Caki2 (cell line): ENCODE results near the gene CASQ2. TPM values are rescaled to one million over a fixed set of nuclear protein-coding genes. Genes with fewer than 3 reads are reported as not detected.

Source experiments
- DNase-seq: peaks from one replicate; pipeline ENCODE4 v3.0.0-alpha.2; 2015; ENCODE audit warnings: low read depth
- in situ Hi-C: cut with HindIII; loops from 2 replicates; pipeline ENCODE4 v1.10.0; 2016; ENCODE audit warnings: low sequenced_read_pairs, low pct_unique_long_range_greater_than_20kb, mixed read lengths
- total RNA-seq: library from RNA; depleted of rRNA; stranded (reverse); fragments of >200 nt; shearing (Covaris generic); gene quantifications from 2 replicates; pipeline ENCODE4 v1.2.3, GENCODE V29; 2014; ENCODE audit warnings: low replicate concordance

The CASQ2 gene
- total RNA-seq, 1 experiment from 2014 or later = not detected

- in situ Hi-C loops = no loop called here
- DNase-seq = no peak
Observed at GRCh38 chr1:115712911-115713609, 55.5 kb downstream of the CASQ2 start.

- in situ Hi-C loops = no loop called here
- no peak for DNase-seq
Observed at GRCh38 chr1:115710859-115711624, 57.5 kb downstream of the CASQ2 start.

GRCh38 chr1:115706587-115707425 lies 61.7 kb downstream of the CASQ2 start:
- peak; percentile 15 for DNase-seq
- in situ Hi-C loops = no loop called here

- no peak for DNase-seq
- in situ Hi-C loops = no loop called here
Observed at GRCh38 chr1:115705963-115706362, 62.6 kb downstream of the CASQ2 start.

GRCh38 chr1:115705085-115705951 lies 63.2 kb downstream of the CASQ2 start:
- in situ Hi-C loops = no loop called here
- no peak for DNase-seq

GRCh38 chr1:115702959-115703358 lies 65.6 kb downstream of the CASQ2 start:
- in situ Hi-C loops = no loop called here
- DNase-seq = no peak

GRCh38 chr1:115701090-115701489 lies 67.4 kb downstream of the CASQ2 start:
- in situ Hi-C loops = no loop called here
- no peak for DNase-seq

GRCh38 chr1:115697619-115698018 lies 70.9 kb downstream of the CASQ2 start:
- in situ Hi-C loops = no loop called here
- DNase-seq = no peak

- no peak for DNase-seq
- in situ Hi-C loops = no loop called here
Observed at GRCh38 chr1:115694805-115695204, 73.7 kb downstream of the CASQ2 start.

GRCh38 chr1:115692224-115692623 lies 76.3 kb downstream of the CASQ2 start:
- DNase-seq = no peak
- in situ Hi-C loops = no loop called here

GRCh38 chr1:115690972-115691371 lies 77.5 kb downstream of the CASQ2 start:
- DNase-seq = no peak
- in situ Hi-C loops = no loop called here

- in situ Hi-C loops = no loop called here
- DNase-seq = no peak
Observed at GRCh38 chr1:115687744-115688143, 80.8 kb downstream of the CASQ2 start.

- in situ Hi-C loops = no loop called here
- DNase-seq = no peak
Observed at GRCh38 chr1:115685029-115685705, 83.3 kb downstream of the CASQ2 start.

GRCh38 chr1:115682792-115683191 lies 85.7 kb downstream of the CASQ2 start:
- in situ Hi-C loops = no loop called here
- no peak for DNase-seq

GRCh38 chr1:115680730-115681111 lies 87.8 kb downstream of the CASQ2 start:
- in situ Hi-C loops = no loop called here
- DNase-seq = no peak

GRCh38 chr1:115679141-115679611 lies 89.3 kb downstream of the CASQ2 start:
- DNase-seq = peak; percentile 58

GRCh38 chr1:115678141-115678540 lies 90.4 kb downstream of the CASQ2 start:
- in situ Hi-C loops = no loop called here
- no peak for DNase-seq

More at GRCh38 chr1:115679141-115679611, 89.3 kb downstream of the CASQ2 start:
- in situ Hi-C loops = no loop called here
